Measurements from ENCODE around the gene GTPBP1. TPM values are rescaled to one million over a fixed set of nuclear protein-coding genes. Genes with fewer than 3 reads are reported as not detected.

GTPBP1 gene
- total RNA-seq, 4 donors from 2014 or later = 53.1 to 79.9 (median 72.7) TPM

- 69 to 74% methylated on average over 17 of the region's 17 CpGs for WGBS, 2 donors
- intact Hi-C loops (cut with DNase I; ENCODE audit: low total_unique reads) = no loop called here
- no peak for DNase-seq (ENCODE audit: low spot score in 2 of 2)
These were observed 51.1 kb downstream of the GTPBP1 start for GRCh38 chr22:38756711-38757463.

GRCh38 chr22:38757464-38757757 is 51.7 kb downstream of the GTPBP1 start:
- no peak for DNase-seq (ENCODE audit: low spot score in 2 of 2)
- TF ChIP-seq CTCF (IDR thresholded peaks at IDR 0.05) = no peak
- no peak for TF ChIP-seq POLR2A (IDR thresholded peaks at IDR 0.05)
- WGBS, 2 donors = 80% methylated on average over 4 of the region's 4 CpGs
- intact Hi-C loops (cut with DNase I; ENCODE audit: low total_unique reads) = no loop called here
- no peak overlapping the region for H3K4me3 ChIP-seq (ENCODE audit: low read depth, poor library complexity, severe bottlenecking)

More at GRCh38 chr22:38756711-38757463, 51.1 kb downstream of the GTPBP1 start:
- H3K4me3 ChIP-seq (ENCODE audit: low read depth, poor library complexity, severe bottlenecking) = no peak overlapping the region
- TF ChIP-seq POLR2A (IDR thresholded peaks at IDR 0.05) = no peak
- TF ChIP-seq CTCF (IDR thresholded peaks at IDR 0.05) = no peak

- TF ChIP-seq POLR2A (IDR thresholded peaks at IDR 0.05) = no peak
- no peak for TF ChIP-seq CTCF (IDR thresholded peaks at IDR 0.05)
- intact Hi-C loops (cut with DNase I; ENCODE audit: low total_unique reads) = no loop called here
- 75 to 78% methylated on average over 16 of the region's 16 CpGs for WGBS, 2 donors
- DNase-seq (ENCODE audit: low spot score in 2 of 2) = no peak
- no peak overlapping the region for H3K4me3 ChIP-seq (ENCODE audit: low read depth, poor library complexity, severe bottlenecking)
These were observed 52.7 kb downstream of the GTPBP1 start for GRCh38 chr22:38758276-38758945.

GRCh38 chr22:38759005-38759404 is 53.3 kb downstream of the GTPBP1 start:
- H3K4me3 ChIP-seq (ENCODE audit: low read depth, poor library complexity, severe bottlenecking) = no peak overlapping the region
- intact Hi-C loops (cut with DNase I; ENCODE audit: low total_unique reads) = no loop called here
- no peak for DNase-seq (ENCODE audit: low spot score in 2 of 2)
- 80 to 87% methylated on average over 7 of the region's 7 CpGs for WGBS, 2 donors
- TF ChIP-seq CTCF (IDR thresholded peaks at IDR 0.05) (no peak), POLR2A (IDR thresholded peaks at IDR 0.05) (no peak)

GRCh38 chr22:38760477-38761201 is 54.9 kb downstream of the GTPBP1 start:
- intact Hi-C loops (cut with DNase I; ENCODE audit: low total_unique reads) = loop anchor here (10.0 kb wide), 2 partner anchors 104 to 214 kb away; no protein-coding TSS in a partner anchor
- DNase-seq (ENCODE audit: low spot score in 2 of 2) = no peak
- TF ChIP-seq CTCF (IDR thresholded peaks at IDR 0.05) = no peak
- no peak for TF ChIP-seq POLR2A (IDR thresholded peaks at IDR 0.05)
- 82 to 87% methylated on average over 12 of the region's 12 CpGs for WGBS, 2 donors
- no peak overlapping the region for H3K4me3 ChIP-seq (ENCODE audit: low read depth, poor library complexity, severe bottlenecking)

Data from lower leg skin (tissue), 4 donors.